ENCODE data around the gene ADGRV1.

GRCh38 chr5:91103353-91104061, 544.9 kb downstream of the ADGRV1 start:
- TF ChIP-seq CTCF (IDR thresholded peaks at IDR 0.05) (no peak), POLR2AphosphoS5 (IDR thresholded peaks at IDR 0.05) (no peak), POLR2A (IDR thresholded peaks at IDR 0.05) (no peak), EP300 (IDR thresholded peaks at IDR 0.05) (no peak)
